HepG2 (cell line): ENCODE results near the gene CST3. TPM values are rescaled to one million over a fixed set of nuclear protein-coding genes. Genes with fewer than 3 reads are reported as not detected.

ENCODE experiments used
- AGO1 ChIP-seq: fragments of 200-400 bp; formaldehyde crosslinking; IDR thresholded peaks from 2 replicates; pipeline ENCODE4 v1.6.1; 2017; ENCODE audit warnings: mild to moderate bottlenecking, low read depth, low read length, moderate library complexity; ENCODE audit not compliant: poor library complexity, severe bottlenecking
- CERS6 ChIP-seq: sonication (generic); formaldehyde crosslinking; IDR thresholded peaks from 2 replicates; pipeline ENCODE4 v1.5.0; 2020; ENCODE audit warnings: missing genetic modification reagents
- FLYWCH1 ChIP-seq: sonication (generic); formaldehyde crosslinking; IDR thresholded peaks from 2 replicates; pipeline ENCODE4 v1.8.1; 2023; ENCODE audit warnings: mild to moderate bottlenecking, missing genetic modification reagents
- FOXC1 ChIP-seq: sonication (generic); formaldehyde crosslinking; IDR thresholded peaks from 2 replicates; pipeline ENCODE4 v1.8.0; 2022; ENCODE audit warnings: mild to moderate bottlenecking, missing genetic modification reagents, borderline replicate concordance
- GLI4 ChIP-seq: sonication (generic); formaldehyde crosslinking; IDR thresholded peaks from 2 replicates; pipeline ENCODE4 v1.5.1; 2020; ENCODE audit warnings: missing genetic modification reagents, mild to moderate bottlenecking, moderate library complexity, borderline replicate concordance
- GMEB2 ChIP-seq: IDR thresholded peaks from 2 replicates; pipeline ENCODE4 v1.6.1; 2016; ENCODE audit warnings: missing biosample characterization, missing genetic modification reagents, low read depth
- HDAC2 ChIP-seq: sonication (generic); formaldehyde crosslinking; IDR thresholded peaks from 2 replicates; pipeline ENCODE4 v1.4.0; 2020; ENCODE audit warnings: missing genetic modification reagents
- HHEX ChIP-seq: IDR thresholded peaks from 2 replicates; pipeline ENCODE4 v1.6.1; 2016; ENCODE audit warnings: control low read depth
- HOXD1 ChIP-seq: sonication (generic); formaldehyde crosslinking; IDR thresholded peaks from 2 replicates; pipeline ENCODE4 v1.5.0; 2020; ENCODE audit warnings: missing genetic modification reagents
- MED13 ChIP-seq: sonication (generic); formaldehyde crosslinking; IDR thresholded peaks from 2 replicates; pipeline ENCODE4 v1.5.0; 2020; ENCODE audit warnings: missing genetic modification reagents
- NFAT5 ChIP-seq: sonication (generic); formaldehyde crosslinking; IDR thresholded peaks from 2 replicates; pipeline ENCODE4 v1.4.0; 2020; ENCODE audit warnings: missing genetic modification reagents
- NFATC3 ChIP-seq: sonication (generic); formaldehyde crosslinking; IDR thresholded peaks from 2 replicates; pipeline ENCODE4 v1.5.1; 2020; ENCODE audit warnings: mild to moderate bottlenecking, missing genetic modification reagents
- RNF2 ChIP-seq: fragments of 450-650 bp; conservative IDR thresholded peaks from 2 replicates; pipeline ENCODE4 v1.6.1; 2016; ENCODE audit warnings: low read depth
- SRSF4 ChIP-seq: fragments of 200-400 bp; formaldehyde crosslinking; IDR thresholded peaks from one replicate; pipeline ENCODE4 v1.6.1; 2018; ENCODE audit warnings: mild to moderate bottlenecking, low read depth, low read length, moderate library complexity; ENCODE audit not compliant: poor library complexity, severe bottlenecking
- ZNF143 ChIP-seq: sonication (generic); formaldehyde crosslinking; IDR thresholded peaks from 2 replicates; pipeline ENCODE4 v1.4.0; 2020; ENCODE audit warnings: missing genetic modification reagents
- ZNF331 ChIP-seq: sonication (generic); formaldehyde crosslinking; IDR thresholded peaks from 2 replicates; pipeline ENCODE4 v1.4.0; 2020; ENCODE audit warnings: missing genetic modification reagents
- ZNF335 ChIP-seq: sonication (generic); formaldehyde crosslinking; IDR thresholded peaks from 2 replicates; pipeline ENCODE4 v1.4.0; 2020; ENCODE audit warnings: missing genetic modification reagents
- ZNF337 ChIP-seq: sonication (generic); formaldehyde crosslinking; IDR thresholded peaks from 2 replicates; pipeline ENCODE4 v1.5.1; 2020; ENCODE audit warnings: missing genetic modification reagents, low read depth, mild to moderate bottlenecking, borderline replicate concordance
- ZNF343 ChIP-seq: sonication (generic); formaldehyde crosslinking; IDR thresholded peaks from 2 replicates; pipeline ENCODE4 v1.4.0; 2020; ENCODE audit warnings: mild to moderate bottlenecking, missing genetic modification reagents
- ZNF704 ChIP-seq: sonication (generic); formaldehyde crosslinking; IDR thresholded peaks from 2 replicates; pipeline ENCODE4 v1.8.1; 2023; ENCODE audit warnings: mild to moderate bottlenecking, inconsistent platforms, moderate library complexity, missing genetic modification reagents, borderline replicate concordance
- ZSCAN20 ChIP-seq: sonication (generic); formaldehyde crosslinking; IDR thresholded peaks from 2 replicates; pipeline ENCODE4 v1.4.0; 2020; ENCODE audit warnings: missing genetic modification reagents, mild to moderate bottlenecking, borderline replicate concordance
- polyA plus RNA-seq, 8 experiments: library from polyadenylated mRNA; depleted of rRNA in 3 of 8; stranded (reverse) in 7 of 8; unstranded in 1 of 8; fragments of >200 nt; fragmentation: Illumina TruSeq in 4 of 8; extraction: Trizol in 4 of 8; gene quantifications; 2 replicates each; pipeline versions ENCODE4 v1.2.1 to v1.2.3, GENCODE V29; 2011 to 2016; ENCODE audit warnings: low read depth in 4 of 8, missing spikeins in 1 of 8, mixed read lengths in 1 of 8; ENCODE audit not compliant: insufficient read depth in 1 of 8
- total RNA-seq, 5 experiments: library from RNA; depleted of rRNA; stranded (reverse); fragments of >200 nt; fragmentation: Illumina TruSeq; extraction: Trizol; gene quantifications; 2 replicates each; pipeline ENCODE4 v1.2.3, GENCODE V29; 2016; ENCODE audit warnings: low read depth in 1 of 5

CST3 gene
- total and polyA plus RNA-seq, 2 of the 13 experiments (the other 11 are each of a cell fraction or from before 2014, with no cell fraction given) = 690 to 1,005 TPM

GRCh38 chr20:23629017-23629541, 8.7 kb downstream of the CST3 start (continued):
- 0 out of 2 replicates have a peak, but pooled peaks have one; percentile 26 for TF ChIP-seq GMEB2 (CRISPR knock-in tag)
- no peak for TF ChIP-seq NFATC3 (CRISPR knock-in tag)
- peak; percentile 76; the same call in 1 of the 2 replicates for TF ChIP-seq HHEX (CRISPR knock-in tag)
- peak; percentile 82; the same call in 1 of the 2 replicates for TF ChIP-seq HDAC2 (CRISPR knock-in tag)
- TF ChIP-seq ZNF331 (CRISPR knock-in tag) = peak; percentile 90
- TF ChIP-seq FLYWCH1 (CRISPR knock-in tag) = no peak
- TF ChIP-seq NFAT5 = peak; percentile 74; the same call in 1 of the 2 replicates
- TF ChIP-seq ZNF337 = peak; percentile 73; the same call in 1 of the 2 replicates
- TF ChIP-seq ZNF335 (CRISPR knock-in tag) = peak; percentile 55; the same call in 1 of the 2 replicates
- peak; percentile 85; the same call in 1 of the 2 replicates for TF ChIP-seq ZNF343 (CRISPR knock-in tag)
- TF ChIP-seq RNF2 = peak; percentile 97
- TF ChIP-seq ZSCAN20 = no peak
- TF ChIP-seq MED13 (CRISPR knock-in tag) = no peak
- no peak for TF ChIP-seq SRSF4
- peak; percentile 56 for TF ChIP-seq HOXD1
- peak; percentile 68; the same call in 1 of the 2 replicates for TF ChIP-seq FOXC1 (CRISPR knock-in tag)
- peak; percentile 10; the same call in 1 of the 2 replicates for TF ChIP-seq ZNF143
- no peak for TF ChIP-seq AGO1
- TF ChIP-seq CERS6 (CRISPR knock-in tag) = no peak
- peak; percentile 82; the same call in 1 of the 2 replicates for TF ChIP-seq GLI4
- TF ChIP-seq ZNF704 (CRISPR knock-in tag) = no peak; the same call in 1 of the 2 replicates
